ENCODE measurements around the gene MYO18B.

DNA sequence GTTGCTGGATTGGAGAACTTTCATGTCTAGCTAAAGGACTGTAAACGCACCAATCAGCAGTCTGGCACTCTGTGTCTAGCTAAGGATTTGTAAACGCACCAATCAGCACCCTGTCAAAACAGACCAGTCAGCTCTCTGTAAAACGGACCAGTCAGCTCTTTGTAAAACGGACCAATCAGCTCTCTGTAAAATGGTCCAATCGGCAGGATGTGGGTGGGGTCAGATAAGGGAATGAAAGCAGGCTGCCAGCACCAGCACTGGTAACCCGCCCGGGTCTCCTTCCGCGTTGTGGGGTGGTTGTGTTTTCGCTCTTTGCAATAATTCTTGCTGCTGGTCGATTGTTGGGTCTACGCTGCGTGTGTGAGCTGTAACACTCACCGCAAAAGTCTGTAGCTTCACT, 11.3 kb downstream of the MYO18B start:
- TF ChIP-seq, protein P1, sequence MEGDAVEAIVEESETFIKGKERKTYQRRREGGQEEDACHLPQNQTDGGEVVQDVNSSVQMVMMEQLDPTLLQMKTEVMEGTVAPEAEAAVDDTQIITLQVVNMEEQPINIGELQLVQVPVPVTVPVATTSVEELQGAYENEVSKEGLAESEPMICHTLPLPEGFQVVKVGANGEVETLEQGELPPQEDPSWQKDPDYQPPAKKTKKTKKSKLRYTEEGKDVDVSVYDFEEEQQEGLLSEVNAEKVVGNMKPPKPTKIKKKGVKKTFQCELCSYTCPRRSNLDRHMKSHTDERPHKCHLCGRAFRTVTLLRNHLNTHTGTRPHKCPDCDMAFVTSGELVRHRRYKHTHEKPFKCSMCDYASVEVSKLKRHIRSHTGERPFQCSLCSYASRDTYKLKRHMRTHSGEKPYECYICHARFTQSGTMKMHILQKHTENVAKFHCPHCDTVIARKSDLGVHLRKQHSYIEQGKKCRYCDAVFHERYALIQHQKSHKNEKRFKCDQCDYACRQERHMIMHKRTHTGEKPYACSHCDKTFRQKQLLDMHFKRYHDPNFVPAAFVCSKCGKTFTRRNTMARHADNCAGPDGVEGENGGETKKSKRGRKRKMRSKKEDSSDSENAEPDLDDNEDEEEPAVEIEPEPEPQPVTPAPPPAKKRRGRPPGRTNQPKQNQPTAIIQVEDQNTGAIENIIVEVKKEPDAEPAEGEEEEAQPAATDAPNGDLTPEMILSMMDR (optimal IDR thresholded peaks at IDR 0.05 in 1 of 3, IDR thresholded peaks at IDR 0.05 in 1 of 3, conservative IDR thresholded peaks at IDR 0.05 in 1 of 3; ENCODE audit: extremely low read depth in 1 of 3, insufficient read depth in 2 of 3, low read length in 3 of 3), result no peak
- no peak for TF ChIP-seq EZH2 (IDR thresholded peaks at IDR 0.05; ENCODE audit: low read length)

Data from keratinocyte (primary cell).